Right renal cortex interstitium (tissue), 3 donors: ENCODE results near the gene TYK2. TPM values are rescaled to one million over a fixed set of nuclear protein-coding genes. Genes with fewer than 3 reads are reported as not detected.
A peak's percentile ranks its signal among the peaks of the same experiment; 100 is the strongest.
"Not testable (repeated sequence)": the region's sequence is repeated elsewhere in the genome, so short reads cannot be mapped to it uniquely, and the experiment has no call there.

Experiments
- DNase-seq, 3 donors: peaks; one replicate each; pipeline ENCODE4 v3.0.0-alpha.2; 2013; ENCODE audit warnings: low read depth in 3 of 3, low spot score in 2 of 3
- polyA plus RNA-seq, 3 donors: library from polyadenylated mRNA; unstranded; fragments of 120-200 nt; gene quantifications; one replicate each; pipeline ENCODE4 v1.2.1, GENCODE V29; 2013; ENCODE audit not compliant: insufficient read length in 3 of 3

The TYK2 gene
- polyA plus RNA-seq = 100 to 1,000 TPM in 1 of 3 donors, 10 to 100 TPM in 2; 96.7 to 100 (median 97.5) TPM

GRCh38 chr19:10380313-10381102, at the start of gene TYK2:
Gene TYK2 (minus strand): TSS chr19:10380572. CDS start chr19:10378406, 2,166 bp downstream.
- DNase-seq = peak; percentile 97 to 98 (median 98)

GRCh38 chr19:10428996-10429381, 48.6 kb upstream of the TYK2 start:
- DNase-seq = no peak

GRCh38 chr19:10427169-10427568, 46.8 kb upstream of the TYK2 start:
- no peak for DNase-seq

GRCh38 chr19:10424011-10424637, 43.8 kb upstream of the TYK2 start:
- no peak for DNase-seq

GRCh38 chr19:10422846-10423245, 42.5 kb upstream of the TYK2 start:
- DNase-seq = no peak

- no peak for DNase-seq
Measured at GRCh38 chr19:10422046-10422461, 41.7 kb upstream of the TYK2 start.

GRCh38 chr19:10421240-10422045, 41.1 kb upstream of the TYK2 start:
- no peak for DNase-seq

- DNase-seq = no peak
Measured at GRCh38 chr19:10420444-10421239, 40.3 kb upstream of the TYK2 start, which contains the start of gene PDE4A. Gene PDE4A (plus strand): TSS chr19:10420538. CDS start chr19:10420765, 227 bp downstream.

GRCh38 chr19:10419646-10420443, 39.5 kb upstream of the TYK2 start:
- no peak for DNase-seq

GRCh38 chr19:10419200-10419645, 38.9 kb upstream of the TYK2 start:
- DNase-seq = no peak

GRCh38 chr19:10418485-10419199, 38.3 kb upstream of the TYK2 start:
- DNase-seq = no peak

GRCh38 chr19:10418235-10418484, 37.8 kb upstream of the TYK2 start:
- DNase-seq = no peak

GRCh38 chr19:10417541-10418234, 37.3 kb upstream of the TYK2 start:
- DNase-seq = no peak

- DNase-seq = no peak
Measured at GRCh38 chr19:10416380-10417257, 36.2 kb upstream of the TYK2 start.

GRCh38 chr19:10416083-10416379, 35.7 kb upstream of the TYK2 start:
- DNase-seq = no peak

GRCh38 chr19:10412257-10412977, 32.0 kb upstream of the TYK2 start:
- DNase-seq = no peak

GRCh38 chr19:10411224-10411623, 30.9 kb upstream of the TYK2 start:
- DNase-seq = not testable (repeated sequence)
